HG02759 (cell line): Measurements from ENCODE around the gene TMEM107.
"Not testable (repeated sequence)": the region's sequence is repeated elsewhere in the genome, so short reads cannot be mapped to it uniquely, and the experiment has no call there.

ENCODE experiments used
- ATAC-seq: cut with Tn5 transposase; IDR thresholded peaks from one replicate; pipeline ENCODE4 v1.9.1; 2021; ENCODE audit warnings: mild to moderate bottlenecking, moderate library complexity; ENCODE audit not compliant: unreplicated experiment

Gene TMEM107

DNA sequence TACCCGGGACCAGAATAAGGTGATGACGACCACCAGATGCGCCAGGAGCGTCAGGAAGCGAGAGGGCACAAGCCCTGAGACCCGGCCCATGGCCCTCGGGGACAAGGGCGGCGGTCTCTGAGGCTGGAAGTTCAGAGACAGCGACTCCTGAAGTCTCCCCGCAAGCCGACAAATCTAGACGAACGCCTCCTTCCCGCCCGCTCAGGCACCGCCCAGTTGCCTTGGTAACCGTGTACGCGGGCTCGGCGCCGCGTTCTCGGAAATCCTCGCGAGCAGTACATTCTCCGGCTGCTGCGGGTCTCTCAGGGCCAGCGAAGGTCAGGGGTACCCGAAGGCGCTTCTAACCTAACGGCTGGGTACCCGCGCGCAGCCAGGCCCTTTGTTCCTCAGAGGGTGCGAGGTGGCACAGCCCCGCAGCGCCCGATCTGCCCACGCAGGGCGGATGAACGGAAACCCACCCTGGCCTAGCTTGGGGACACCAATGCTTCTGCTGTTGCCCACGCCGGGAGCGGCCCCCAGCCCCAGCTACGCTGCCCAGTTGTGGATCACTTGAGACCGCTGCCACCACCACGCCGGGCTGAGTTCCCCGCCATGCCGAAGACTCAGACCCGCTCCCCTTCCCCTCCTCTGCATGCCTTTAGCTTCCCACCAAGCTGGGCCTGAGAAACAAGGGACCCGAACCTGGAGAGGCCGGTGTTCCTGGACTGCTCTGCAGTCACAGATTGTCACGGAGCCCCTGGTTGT, at the start of gene TMEM107:
Gene TMEM107 (minus strand): TSS at position 184 of the 744 bp plus-strand sequence. CDS start 94 bp downstream, at position 90.
- peak; percentile 47 for ATAC-seq

DNA sequence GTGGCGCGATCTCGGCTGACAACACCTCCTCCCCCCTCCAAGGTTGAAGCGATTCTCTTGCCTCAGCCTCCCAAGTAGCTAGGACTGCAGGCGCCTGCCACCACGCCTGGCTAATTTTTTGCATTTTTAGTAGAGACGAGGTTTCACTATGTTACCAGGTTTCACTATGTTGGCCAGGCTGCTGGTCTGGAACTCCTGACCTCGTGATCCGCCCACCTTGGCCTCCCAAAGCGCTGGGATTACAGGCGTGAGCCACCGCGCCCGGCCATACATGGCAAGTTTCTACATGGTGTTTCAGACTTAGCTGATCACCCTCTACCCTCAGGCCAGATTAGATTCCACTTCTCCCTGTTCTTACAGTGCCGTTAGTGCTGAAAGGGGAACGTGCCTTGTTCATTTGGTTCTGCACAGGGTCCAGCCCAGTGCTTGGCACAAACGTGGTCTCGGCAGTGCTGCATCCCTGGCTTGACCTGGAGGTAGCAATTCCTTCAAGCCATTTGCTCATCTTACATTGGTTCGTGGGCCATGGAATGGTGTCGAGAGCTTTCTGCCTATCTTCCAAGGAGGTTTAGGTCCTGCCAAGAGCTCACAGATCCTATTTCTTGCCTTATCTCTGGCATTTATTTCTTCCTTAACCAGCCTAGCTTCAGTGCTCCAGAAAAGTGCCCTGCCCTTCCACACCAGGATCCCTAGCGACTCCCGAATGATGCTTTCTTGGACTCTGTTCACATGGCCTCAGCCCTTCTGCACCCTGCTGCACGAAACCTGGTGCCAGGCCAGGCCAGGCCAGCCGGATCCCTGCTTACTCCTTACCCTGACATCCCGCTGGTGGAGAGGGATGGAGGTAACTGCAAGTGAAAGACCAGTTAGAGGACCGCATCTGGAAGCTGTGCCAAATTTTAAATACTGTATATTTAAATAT, 49.0 kb upstream of the TMEM107 start:
- ATAC-seq: no peak

GRCh38 chr17:8223356-8224126, 47.4 kb upstream of the TMEM107 start:
- ATAC-seq: no peak

GRCh38 chr17:8222630-8223355, 46.6 kb upstream of the TMEM107 start:
- ATAC-seq: peak; percentile 37

DNA sequence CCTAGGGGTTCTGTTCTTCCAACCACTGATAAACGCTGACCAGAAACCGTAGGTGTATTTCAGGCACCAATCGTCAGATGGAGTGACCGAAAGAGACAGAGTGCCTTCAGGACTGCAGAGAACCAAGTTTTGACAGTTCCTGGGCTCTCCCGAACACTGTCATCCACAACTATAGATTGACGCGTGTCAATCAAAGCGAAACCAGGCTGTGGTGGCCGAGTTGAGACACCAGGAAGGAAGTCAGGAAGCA, 46.1 kb upstream of the TMEM107 start:
- peak; percentile 30 for ATAC-seq

DNA sequence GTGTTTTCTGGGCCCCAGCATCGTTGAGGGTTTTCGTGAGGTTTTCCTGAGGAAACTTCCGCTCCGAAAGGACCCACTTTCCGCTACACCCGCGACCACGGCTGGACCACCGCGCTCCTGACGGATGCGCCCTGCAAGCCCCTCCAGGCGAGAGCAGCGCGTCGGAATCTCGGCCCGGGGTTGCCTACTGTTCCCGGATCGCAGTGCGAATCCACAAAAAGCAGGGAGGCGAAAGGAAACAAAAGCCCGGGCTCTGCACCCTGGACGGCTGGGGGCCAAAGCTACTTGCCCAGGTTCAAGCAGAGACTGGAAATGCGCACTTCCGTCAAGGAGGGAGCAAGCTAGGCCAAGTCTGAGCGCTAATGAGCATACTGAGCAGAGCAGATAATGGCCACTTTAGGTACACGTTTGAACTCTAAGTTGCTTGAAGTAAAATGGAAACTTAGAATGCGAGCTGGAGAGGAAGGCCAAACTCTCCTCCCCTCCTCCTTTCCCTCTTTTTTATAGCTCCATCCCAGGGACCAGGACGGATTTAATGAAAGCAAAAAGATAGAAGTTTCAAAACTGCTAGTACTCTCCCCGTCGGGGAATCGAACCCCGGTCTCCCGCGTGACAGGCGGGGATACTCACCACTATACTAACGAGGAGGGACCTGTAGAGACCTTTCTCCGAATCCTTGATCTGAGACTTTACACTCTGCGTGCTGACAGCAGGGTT, 45.6 kb upstream of the TMEM107 start:
- ATAC-seq: peak; percentile 34

DNA sequence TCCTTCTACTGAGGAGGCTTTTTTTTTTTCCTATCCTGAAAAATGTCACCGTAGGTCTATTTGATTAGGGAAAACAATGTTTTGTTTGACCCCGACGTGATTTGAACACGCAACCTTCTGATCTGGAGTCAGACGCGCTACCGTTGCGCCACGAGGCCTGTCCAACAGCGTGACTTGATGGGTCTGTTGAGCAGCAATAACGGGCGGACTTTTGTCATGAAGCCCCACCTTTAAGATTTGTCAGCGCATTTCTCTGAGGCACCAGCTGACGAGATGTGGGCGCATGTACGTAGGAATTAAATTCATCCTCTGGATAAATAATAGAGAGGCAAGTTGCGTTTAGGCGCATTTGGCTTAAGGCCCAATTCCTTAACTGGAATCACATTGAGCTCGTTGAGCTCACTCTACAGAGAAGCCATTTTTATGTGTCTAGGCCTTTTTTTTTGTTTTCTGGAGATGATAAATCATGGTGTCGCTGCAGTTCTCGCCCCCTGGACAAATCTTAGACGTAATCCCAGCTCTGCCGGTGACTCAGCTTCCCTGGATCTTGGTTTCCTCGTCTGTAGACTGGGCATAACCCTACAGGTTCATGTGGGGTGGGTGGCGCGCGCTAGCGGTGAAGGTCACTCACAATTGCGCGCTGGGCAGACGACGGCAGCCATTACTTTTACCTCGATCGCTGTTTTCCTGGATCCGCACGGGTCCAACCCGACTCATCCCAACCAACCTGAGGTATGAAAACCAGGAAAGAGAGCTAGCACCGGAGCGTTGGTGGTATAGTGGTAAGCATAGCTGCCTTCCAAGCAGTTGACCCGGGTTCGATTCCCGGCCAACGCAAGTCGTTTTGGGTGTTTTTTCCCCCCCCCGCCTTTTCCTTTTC, 44.8 kb upstream of the TMEM107 start:
- peak; percentile 22 for ATAC-seq

GRCh38 chr17:8214000-8214399, 37.8 kb upstream of the TMEM107 start:
- ATAC-seq: not testable (repeated sequence)

DNA sequence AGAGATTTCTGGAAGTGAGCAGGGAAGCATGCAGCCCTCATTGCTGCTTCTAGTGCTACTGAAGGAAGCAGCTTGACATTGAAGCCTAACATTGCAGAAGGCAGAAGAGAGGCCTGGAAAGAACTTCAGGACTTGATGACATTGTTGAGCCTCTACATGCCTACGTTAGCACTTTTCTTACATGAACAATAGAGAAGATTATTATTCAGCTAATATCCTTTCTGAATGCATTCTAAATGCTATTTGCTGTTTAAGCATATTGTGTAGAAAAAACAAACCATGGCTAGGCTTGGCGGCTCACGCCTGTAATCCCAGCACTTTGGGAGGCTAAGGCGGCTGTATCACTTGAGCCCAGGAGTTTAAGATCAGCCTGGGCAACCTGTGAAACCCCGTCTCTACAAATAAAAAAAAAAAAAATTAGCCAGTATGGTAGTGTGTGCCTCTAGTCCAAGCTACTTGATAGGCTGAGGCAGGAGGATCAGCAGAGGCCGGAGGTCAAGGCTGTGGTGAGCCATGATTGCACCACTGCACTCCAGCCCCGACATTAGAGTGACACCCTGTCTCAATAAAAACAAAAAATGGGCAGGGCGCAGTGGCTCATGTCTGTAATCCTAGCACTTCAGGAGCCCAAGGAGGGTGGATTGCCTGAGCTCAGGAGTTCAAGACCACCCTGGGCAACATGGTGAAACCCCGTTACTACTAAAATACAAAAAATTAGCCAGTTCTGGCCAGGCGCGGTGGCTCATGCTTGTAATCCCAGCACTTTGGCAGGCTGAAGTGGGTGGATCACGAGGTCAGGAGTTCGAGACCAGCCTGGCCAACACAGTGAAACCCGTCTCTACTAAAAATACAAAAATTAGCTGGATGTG, 36.4 kb upstream of the TMEM107 start:
- no peak for ATAC-seq

GRCh38 chr17:8210761-8211458, 34.7 kb upstream of the TMEM107 start:
- peak; percentile 31 for ATAC-seq

DNA sequence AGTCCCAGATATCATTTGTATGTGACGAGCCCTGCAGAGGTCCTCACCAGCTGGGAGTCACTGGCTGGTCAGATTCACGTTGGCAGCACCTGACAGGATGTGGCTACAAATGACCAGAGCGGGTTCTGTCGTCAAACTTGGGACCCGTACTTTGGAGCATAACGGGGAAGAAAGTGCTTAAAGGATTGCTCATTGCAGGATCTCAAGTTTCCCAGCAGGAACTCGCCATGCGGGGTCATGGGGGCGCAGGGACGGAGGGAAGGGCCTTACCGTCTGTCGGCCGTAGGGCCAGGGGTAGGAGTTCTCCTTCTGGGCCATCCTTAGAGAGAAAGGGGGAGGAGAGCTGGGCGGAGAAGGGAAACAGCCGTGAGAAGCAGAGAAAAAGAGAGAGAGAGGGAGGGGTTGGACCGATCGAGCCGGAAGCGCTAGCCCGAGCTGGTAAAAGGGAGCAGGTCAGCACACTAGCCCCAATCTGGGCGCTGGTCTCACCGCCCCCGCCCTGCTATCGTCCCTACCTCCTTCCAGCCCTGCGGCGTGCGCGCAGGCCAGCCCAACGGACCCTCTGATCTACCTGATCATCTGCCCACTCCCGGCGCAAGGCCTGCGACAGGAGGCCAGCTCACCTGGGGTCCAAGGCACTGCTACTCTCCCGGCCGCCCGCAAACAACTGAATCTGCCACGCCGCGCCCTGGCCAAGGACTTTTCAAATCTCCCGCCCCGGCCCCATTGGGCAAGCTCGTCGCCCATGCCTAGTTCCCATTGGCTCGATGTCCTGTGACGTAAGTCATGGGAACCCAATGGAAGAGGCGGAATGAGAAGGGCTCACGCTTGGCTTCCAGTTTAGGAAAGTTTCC, 34.0 kb upstream of the TMEM107 start, which contains the start of gene AURKB:
Gene AURKB (minus strand): TSS at position 669 of the 854 bp plus-strand sequence. CDS start 351 bp downstream, at position 318.
- peak; percentile 89 for ATAC-seq

- ATAC-seq: no peak
These were observed 30.4 kb upstream of the TMEM107 start for GRCh38 chr17:8206536-8206935.

DNA sequence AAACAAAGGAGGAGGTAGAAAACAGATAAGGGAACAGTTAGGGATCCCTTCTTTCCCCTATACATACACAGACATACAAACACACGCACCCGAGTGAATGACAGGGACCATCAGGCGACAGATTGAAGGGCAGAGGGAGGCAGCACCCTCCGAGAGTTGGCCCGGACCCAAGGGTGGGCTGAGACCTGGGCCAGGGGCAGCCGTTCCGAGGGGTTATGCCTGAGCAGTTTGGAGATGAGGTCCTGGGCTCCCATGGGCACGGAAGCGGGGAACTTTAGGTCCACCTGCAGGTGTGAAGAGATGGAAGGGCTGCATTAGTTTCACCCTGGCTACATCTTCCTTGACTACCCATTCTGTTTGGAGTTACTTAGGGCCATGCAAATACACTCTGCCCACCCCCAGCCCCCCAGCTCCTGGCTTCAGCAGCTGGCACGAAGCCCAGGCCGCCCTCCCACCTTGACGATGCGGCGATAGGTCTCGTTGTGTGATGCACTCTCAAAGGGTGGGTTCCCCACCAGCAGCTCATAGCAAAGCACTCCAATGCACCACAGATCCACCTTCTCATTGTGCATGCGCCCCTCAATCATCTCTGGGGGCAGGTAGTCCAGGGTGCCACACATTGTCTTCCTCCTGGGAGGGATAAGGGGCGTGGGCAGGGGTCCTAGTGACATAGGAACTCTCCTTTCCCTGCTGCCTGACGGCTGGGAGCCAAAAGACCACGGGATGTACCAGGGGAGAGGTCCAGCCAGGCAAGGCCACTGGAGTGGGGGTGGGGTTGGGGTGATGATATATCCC, 28.8 kb upstream of the TMEM107 start:
- no peak for ATAC-seq

DNA sequence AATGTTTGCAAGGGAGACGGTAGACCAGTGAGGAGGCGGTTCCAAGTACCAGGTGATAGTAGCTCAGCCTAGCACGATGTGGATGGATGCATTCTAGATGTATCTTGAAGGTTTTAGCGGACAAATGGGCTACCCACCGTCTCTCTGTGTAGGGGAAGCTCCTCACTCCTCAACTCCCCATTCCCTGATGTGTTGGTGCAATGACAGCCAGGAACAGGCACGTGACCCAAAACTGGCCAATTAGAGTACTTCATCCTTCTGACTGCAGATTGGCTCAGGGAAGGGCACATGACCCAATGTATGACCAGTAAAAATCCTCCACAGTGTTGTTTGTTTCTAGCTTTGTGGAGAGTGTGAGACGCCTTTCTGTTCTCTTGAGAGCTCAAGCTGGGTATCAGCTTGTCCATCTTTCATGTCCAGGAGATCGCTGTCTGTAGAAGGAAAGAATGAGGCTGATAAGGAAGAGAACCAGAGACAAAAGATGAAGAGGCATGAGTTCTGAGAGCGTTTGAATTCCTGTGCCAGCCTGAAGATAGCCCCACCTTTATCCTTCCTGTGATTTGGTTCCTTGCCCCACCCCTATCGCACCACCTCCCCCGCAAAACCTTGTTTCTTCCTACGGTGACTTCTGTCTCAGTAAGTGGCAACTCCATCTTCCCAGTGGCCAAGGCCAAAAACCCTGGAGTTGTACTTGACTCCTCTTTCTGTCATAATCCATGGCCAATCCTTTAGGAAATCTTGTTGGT, 16.1 kb upstream of the TMEM107 start:
- peak; percentile 28 for ATAC-seq

- no peak for ATAC-seq
These were observed 14.3 kb upstream of the TMEM107 start for GRCh38 chr17:8190506-8190905.
